HG02759 (cell line): Measurements from ENCODE around the gene CARMIL1.
"Not testable (repeated sequence)": the region's sequence is repeated elsewhere in the genome, so short reads cannot be mapped to it uniquely, and the experiment has no call there.

Experiments used
- ATAC-seq: cut with Tn5 transposase; IDR thresholded peaks from one replicate; pipeline ENCODE4 v1.9.1; 2021; ENCODE audit warnings: mild to moderate bottlenecking, moderate library complexity; ENCODE audit not compliant: unreplicated experiment

Gene CARMIL1

GRCh38 chr6:25435416-25435985 lies 156.3 kb downstream of the CARMIL1 start:
- no peak for ATAC-seq

- ATAC-seq, result no peak
These were observed 157.6 kb downstream of the CARMIL1 start for GRCh38 chr6:25436760-25437159.

- ATAC-seq, result no peak
These were observed 160.2 kb downstream of the CARMIL1 start for GRCh38 chr6:25439368-25439767.

- no peak for ATAC-seq
These were observed 162.6 kb downstream of the CARMIL1 start for GRCh38 chr6:25441663-25442270.

GRCh38 chr6:25442898-25443297 lies 163.7 kb downstream of the CARMIL1 start:
- no peak for ATAC-seq

- ATAC-seq, result not testable (repeated sequence)
These were observed 165.3 kb downstream of the CARMIL1 start for GRCh38 chr6:25444521-25444920.

GRCh38 chr6:25446830-25447569 lies 167.8 kb downstream of the CARMIL1 start:
- ATAC-seq, result no peak

GRCh38 chr6:25447570-25447929 lies 168.4 kb downstream of the CARMIL1 start:
- ATAC-seq, result no peak

GRCh38 chr6:25448965-25449538 lies 169.9 kb downstream of the CARMIL1 start:
- no peak for ATAC-seq

GRCh38 chr6:25449774-25450173 lies 170.6 kb downstream of the CARMIL1 start:
- ATAC-seq, result no peak

GRCh38 chr6:25450469-25451198 lies 171.5 kb downstream of the CARMIL1 start:
- no peak for ATAC-seq

- no peak for ATAC-seq
These were observed 172.9 kb downstream of the CARMIL1 start for GRCh38 chr6:25452031-25452430.

GRCh38 chr6:25453288-25453687 lies 174.1 kb downstream of the CARMIL1 start:
- no peak for ATAC-seq

- no peak for ATAC-seq
These were observed 175.0 kb downstream of the CARMIL1 start for GRCh38 chr6:25454136-25454535.

GRCh38 chr6:25456249-25457040 lies 177.3 kb downstream of the CARMIL1 start:
- no peak for ATAC-seq

- no peak for ATAC-seq
These were observed 178.3 kb downstream of the CARMIL1 start for GRCh38 chr6:25457516-25457915.

- ATAC-seq, result no peak
These were observed 179.3 kb downstream of the CARMIL1 start for GRCh38 chr6:25458485-25458884.

GRCh38 chr6:25462235-25462897 lies 183.2 kb downstream of the CARMIL1 start:
- no peak for ATAC-seq

GRCh38 chr6:25463441-25463840 lies 184.3 kb downstream of the CARMIL1 start:
- ATAC-seq, result no peak

GRCh38 chr6:25464225-25464624 lies 185.1 kb downstream of the CARMIL1 start:
- no peak for ATAC-seq
